ENCODE data around the gene GPANK1.

GRCh38 chr6:31634969-31635575 is 29.7 kb downstream of the GPANK1 start:
- TF ChIP-seq POLR2A (IDR thresholded peaks at IDR 0.05) (no peak), CTCF (IDR thresholded peaks at IDR 0.05) (no peak)
